Measurements from ENCODE around the gene TRDN. TPM values are rescaled to one million over a fixed set of nuclear protein-coding genes. Genes with fewer than 3 reads are reported as not detected.

Gene TRDN
- total RNA-seq, 1 donor from 2014 or later: not detected

- Mint-ChIP-seq H3K36me3 (ENCODE audit: low read depth) (no peaks in the 10 kb centered on the region), H3K27ac (no peak overlapping the region), H3K4me1 (ENCODE audit: low read depth) (no peaks in the 10 kb centered on the region), H3K9me3 (no peaks in the 10 kb centered on the region), H3K27me3 (ENCODE audit: low read depth) (no peaks in the 10 kb centered on the region), H3K4me3 (ENCODE audit: low read depth) (no peak overlapping the region)
- intact Hi-C loops (cut with micrococcal nuclease): no loop called here
- DNase-seq (ENCODE audit: low spot score): no peak
Observed at GRCh38 chr6:123398072-123398471, 238.7 kb downstream of the TRDN start.

GRCh38 chr6:123393331-123393730 lies 243.4 kb downstream of the TRDN start:
- H3K9me3 Mint-ChIP-seq: no peaks in the 10 kb centered on the region
- no peak overlapping the region for H3K27ac Mint-ChIP-seq
- no peak for DNase-seq (ENCODE audit: low spot score)
- H3K27me3 Mint-ChIP-seq (ENCODE audit: low read depth): no peaks in the 10 kb centered on the region
- H3K4me3 Mint-ChIP-seq (ENCODE audit: low read depth): no peak overlapping the region
- H3K36me3 Mint-ChIP-seq (ENCODE audit: low read depth): no peaks in the 10 kb centered on the region
- no peaks in the 10 kb centered on the region for H3K4me1 Mint-ChIP-seq (ENCODE audit: low read depth)
- intact Hi-C loops (cut with micrococcal nuclease): no loop called here

- H3K4me3 Mint-ChIP-seq (ENCODE audit: low read depth): no peak overlapping the region
- H3K36me3 Mint-ChIP-seq (ENCODE audit: low read depth): no peaks in the 10 kb centered on the region
- no peaks in the 10 kb centered on the region for H3K27me3 Mint-ChIP-seq (ENCODE audit: low read depth)
Observed at GRCh38 chr6:123383718-123384117, 253.0 kb downstream of the TRDN start.

GRCh38 chr6:123380257-123380656 lies 256.5 kb downstream of the TRDN start:
- no peaks in the 10 kb centered on the region for H3K36me3 Mint-ChIP-seq (ENCODE audit: low read depth)
- no peak for DNase-seq (ENCODE audit: low spot score)
- no peaks in the 10 kb centered on the region for H3K9me3 Mint-ChIP-seq
- H3K4me1 Mint-ChIP-seq (ENCODE audit: low read depth): no peaks in the 10 kb centered on the region
- intact Hi-C loops (cut with micrococcal nuclease): no loop called here
- H3K27me3 Mint-ChIP-seq (ENCODE audit: low read depth): no peaks in the 10 kb centered on the region
- H3K27ac Mint-ChIP-seq: no peak overlapping the region
- H3K4me3 Mint-ChIP-seq (ENCODE audit: low read depth): no peak overlapping the region

More at GRCh38 chr6:123383718-123384117, 253.0 kb downstream of the TRDN start:
- intact Hi-C loops (cut with micrococcal nuclease): no loop called here
- no peak for DNase-seq (ENCODE audit: low spot score)
- H3K9me3 Mint-ChIP-seq: no peaks in the 10 kb centered on the region
- H3K4me1 Mint-ChIP-seq (ENCODE audit: low read depth): no peaks in the 10 kb centered on the region
- no peak overlapping the region for H3K27ac Mint-ChIP-seq

- intact Hi-C loops (cut with micrococcal nuclease): no loop called here
- no peak for DNase-seq (ENCODE audit: low spot score)
- Mint-ChIP-seq H3K4me1 (ENCODE audit: low read depth) (no peaks in the 10 kb centered on the region), H3K9me3 (no peaks in the 10 kb centered on the region), H3K27ac (no peak overlapping the region), H3K36me3 (ENCODE audit: low read depth) (no peaks in the 10 kb centered on the region), H3K27me3 (ENCODE audit: low read depth) (no peaks in the 10 kb centered on the region), H3K4me3 (ENCODE audit: low read depth) (no peak overlapping the region)
Observed at GRCh38 chr6:123372737-123373136, 264.0 kb downstream of the TRDN start.

GRCh38 chr6:123363912-123364311 lies 272.8 kb downstream of the TRDN start:
- H3K27me3 Mint-ChIP-seq (ENCODE audit: low read depth): no peaks in the 10 kb centered on the region
- H3K9me3 Mint-ChIP-seq: no peaks in the 10 kb centered on the region
- no peak overlapping the region for H3K4me3 Mint-ChIP-seq (ENCODE audit: low read depth)
- no peaks in the 10 kb centered on the region for H3K36me3 Mint-ChIP-seq (ENCODE audit: low read depth)
- no peak overlapping the region for H3K27ac Mint-ChIP-seq
- no peaks in the 10 kb centered on the region for H3K4me1 Mint-ChIP-seq (ENCODE audit: low read depth)
- intact Hi-C loops (cut with micrococcal nuclease): no loop called here
- no peak for DNase-seq (ENCODE audit: low spot score)

- Mint-ChIP-seq H3K4me3 (ENCODE audit: low read depth) (no peak overlapping the region), H3K27ac (no peak overlapping the region), H3K9me3 (no peaks in the 10 kb centered on the region), H3K27me3 (ENCODE audit: low read depth) (no peaks in the 10 kb centered on the region), H3K36me3 (ENCODE audit: low read depth) (no peaks in the 10 kb centered on the region), H3K4me1 (ENCODE audit: low read depth) (no peaks in the 10 kb centered on the region)
- no peak for DNase-seq (ENCODE audit: low spot score)
- intact Hi-C loops (cut with micrococcal nuclease): no loop called here
Observed at GRCh38 chr6:123360359-123360758, 276.4 kb downstream of the TRDN start.

- Mint-ChIP-seq H3K4me1 (ENCODE audit: low read depth) (no peaks in the 10 kb centered on the region), H3K9me3 (no peaks in the 10 kb centered on the region), H3K27me3 (ENCODE audit: low read depth) (no peaks in the 10 kb centered on the region), H3K4me3 (ENCODE audit: low read depth) (no peak overlapping the region), H3K27ac (no peak overlapping the region), H3K36me3 (ENCODE audit: low read depth) (no peaks in the 10 kb centered on the region)
- no peak for DNase-seq (ENCODE audit: low spot score)
- intact Hi-C loops (cut with micrococcal nuclease): no loop called here
Observed at GRCh38 chr6:123352705-123353104, 284.0 kb downstream of the TRDN start.

- H3K36me3 Mint-ChIP-seq (ENCODE audit: low read depth): no peaks in the 10 kb centered on the region
- H3K4me1 Mint-ChIP-seq (ENCODE audit: low read depth): no peaks in the 10 kb centered on the region
- no peak for DNase-seq (ENCODE audit: low spot score)
- no peak overlapping the region for H3K27ac Mint-ChIP-seq
- no peaks in the 10 kb centered on the region for H3K9me3 Mint-ChIP-seq
- H3K4me3 Mint-ChIP-seq (ENCODE audit: low read depth): no peak overlapping the region
- no peaks in the 10 kb centered on the region for H3K27me3 Mint-ChIP-seq (ENCODE audit: low read depth)
- intact Hi-C loops (cut with micrococcal nuclease): no loop called here
Observed at GRCh38 chr6:123352279-123352678, 284.5 kb downstream of the TRDN start.

GRCh38 chr6:123343836-123344235 lies 292.9 kb downstream of the TRDN start:
- H3K27me3 Mint-ChIP-seq (ENCODE audit: low read depth): no peaks in the 10 kb centered on the region

GRCh38 chr6:123338394-123338793 lies 298.4 kb downstream of the TRDN start:
- intact Hi-C loops (cut with micrococcal nuclease): no loop called here
- H3K4me1 Mint-ChIP-seq (ENCODE audit: low read depth): no peaks in the 10 kb centered on the region
- no peaks in the 10 kb centered on the region for H3K27me3 Mint-ChIP-seq (ENCODE audit: low read depth)
- H3K27ac Mint-ChIP-seq: no peak overlapping the region
- H3K9me3 Mint-ChIP-seq: no peaks in the 10 kb centered on the region
- H3K4me3 Mint-ChIP-seq (ENCODE audit: low read depth): no peak overlapping the region
- DNase-seq (ENCODE audit: low spot score): no peak
- no peaks in the 10 kb centered on the region for H3K36me3 Mint-ChIP-seq (ENCODE audit: low read depth)

More at GRCh38 chr6:123343836-123344235, 292.9 kb downstream of the TRDN start:
- H3K27ac Mint-ChIP-seq: no peak overlapping the region
- intact Hi-C loops (cut with micrococcal nuclease): no loop called here
- no peaks in the 10 kb centered on the region for H3K4me1 Mint-ChIP-seq (ENCODE audit: low read depth)
- DNase-seq (ENCODE audit: low spot score): no peak
- H3K36me3 Mint-ChIP-seq (ENCODE audit: low read depth): no peaks in the 10 kb centered on the region
- H3K4me3 Mint-ChIP-seq (ENCODE audit: low read depth): no peak overlapping the region
- H3K9me3 Mint-ChIP-seq: no peaks in the 10 kb centered on the region

- Mint-ChIP-seq H3K27ac (no peak overlapping the region), H3K9me3 (no peaks in the 10 kb centered on the region), H3K4me3 (ENCODE audit: low read depth) (no peak overlapping the region), H3K36me3 (ENCODE audit: low read depth) (no peaks in the 10 kb centered on the region), H3K27me3 (ENCODE audit: low read depth) (no peaks in the 10 kb centered on the region), H3K4me1 (ENCODE audit: low read depth) (no peaks in the 10 kb centered on the region)
- intact Hi-C loops (cut with micrococcal nuclease): no loop called here
- DNase-seq (ENCODE audit: low spot score): no peak
Observed at GRCh38 chr6:123333000-123333756, 303.6 kb downstream of the TRDN start.

GRCh38 chr6:123332070-123332469 lies 304.7 kb downstream of the TRDN start:
- H3K4me1 Mint-ChIP-seq (ENCODE audit: low read depth): no peaks in the 10 kb centered on the region
- no peaks in the 10 kb centered on the region for H3K36me3 Mint-ChIP-seq (ENCODE audit: low read depth)
- no peak for DNase-seq (ENCODE audit: low spot score)
- no peak overlapping the region for H3K4me3 Mint-ChIP-seq (ENCODE audit: low read depth)
- H3K27ac Mint-ChIP-seq: no peak overlapping the region
- intact Hi-C loops (cut with micrococcal nuclease): no loop called here
- H3K9me3 Mint-ChIP-seq: no peaks in the 10 kb centered on the region
- no peaks in the 10 kb centered on the region for H3K27me3 Mint-ChIP-seq (ENCODE audit: low read depth)

GRCh38 chr6:123329337-123329736 lies 307.4 kb downstream of the TRDN start:
- Mint-ChIP-seq H3K27ac (no peak overlapping the region), H3K36me3 (ENCODE audit: low read depth) (no peaks in the 10 kb centered on the region), H3K4me1 (ENCODE audit: low read depth) (no peaks in the 10 kb centered on the region), H3K27me3 (ENCODE audit: low read depth) (no peaks in the 10 kb centered on the region), H3K4me3 (ENCODE audit: low read depth) (no peak overlapping the region), H3K9me3 (no peaks in the 10 kb centered on the region)
- intact Hi-C loops (cut with micrococcal nuclease): no loop called here
- DNase-seq (ENCODE audit: low spot score): no peak
